Right ventricle myocardium superior (tissue), 1 donor: ENCODE data around the gene CCNI2. TPM values are rescaled to one million over a fixed set of nuclear protein-coding genes. Genes with fewer than 3 reads are reported as not detected.

Experiments used
- ATAC-seq: fragments of 200-7000 bp; cut with Tn5 transposase; one replicate; pipeline ENCODE4 v1.9.1; 2020; ENCODE audit warnings: mild to moderate bottlenecking; ENCODE audit not compliant: poor library complexity
- DNase-seq: peaks from one replicate; pipeline ENCODE4 v3.0.0-alpha.2; 2020
- intact Hi-C: fragments of 100-400 bp; cut with DNase I; formaldehyde crosslinking; loops from one replicate; pipeline ENCODE4 v1.11.2; 2022
- total RNA-seq: library from RNA; stranded (reverse); fragmentation: NEBNext Ultra II Directional; extraction: Animal tissue kit (Norgen Biotek cat#: 25700); gene quantifications from one replicate; pipeline ENCODE4 v1.2.1, GENCODE V29; 2021
- donor health status: DM: no; HTN: yes; CAD: no; lungs with severe emphysema.

Gene CCNI2
- total RNA-seq, 1 donor from 2014 or later = 0.08 TPM

DNA sequence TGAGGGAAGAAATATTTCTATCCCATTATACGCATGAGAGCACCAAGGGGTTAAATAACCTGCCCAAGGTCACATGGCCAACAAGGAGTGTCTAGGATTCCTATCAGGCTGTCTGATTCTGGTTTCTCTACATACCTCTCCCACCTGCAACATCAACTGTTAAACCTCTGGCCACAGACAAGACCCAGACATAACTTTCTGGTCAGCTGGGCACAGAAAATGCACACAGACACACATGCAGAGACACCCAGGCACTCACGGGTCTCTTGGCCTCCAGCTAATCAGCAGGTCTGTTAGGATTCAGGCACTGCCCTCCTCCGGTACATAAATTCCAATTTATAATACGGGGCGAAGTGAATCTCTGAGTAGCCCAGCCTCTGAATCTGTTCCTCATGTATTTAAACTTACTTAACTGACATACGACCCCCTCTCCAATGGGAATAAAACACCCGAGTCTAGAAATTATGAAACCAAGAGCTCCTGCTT is 28.3 kb downstream of the CCNI2 start:
- no peak for ATAC-seq
- DNase-seq = no peak
- intact Hi-C loops = no loop called here

DNA sequence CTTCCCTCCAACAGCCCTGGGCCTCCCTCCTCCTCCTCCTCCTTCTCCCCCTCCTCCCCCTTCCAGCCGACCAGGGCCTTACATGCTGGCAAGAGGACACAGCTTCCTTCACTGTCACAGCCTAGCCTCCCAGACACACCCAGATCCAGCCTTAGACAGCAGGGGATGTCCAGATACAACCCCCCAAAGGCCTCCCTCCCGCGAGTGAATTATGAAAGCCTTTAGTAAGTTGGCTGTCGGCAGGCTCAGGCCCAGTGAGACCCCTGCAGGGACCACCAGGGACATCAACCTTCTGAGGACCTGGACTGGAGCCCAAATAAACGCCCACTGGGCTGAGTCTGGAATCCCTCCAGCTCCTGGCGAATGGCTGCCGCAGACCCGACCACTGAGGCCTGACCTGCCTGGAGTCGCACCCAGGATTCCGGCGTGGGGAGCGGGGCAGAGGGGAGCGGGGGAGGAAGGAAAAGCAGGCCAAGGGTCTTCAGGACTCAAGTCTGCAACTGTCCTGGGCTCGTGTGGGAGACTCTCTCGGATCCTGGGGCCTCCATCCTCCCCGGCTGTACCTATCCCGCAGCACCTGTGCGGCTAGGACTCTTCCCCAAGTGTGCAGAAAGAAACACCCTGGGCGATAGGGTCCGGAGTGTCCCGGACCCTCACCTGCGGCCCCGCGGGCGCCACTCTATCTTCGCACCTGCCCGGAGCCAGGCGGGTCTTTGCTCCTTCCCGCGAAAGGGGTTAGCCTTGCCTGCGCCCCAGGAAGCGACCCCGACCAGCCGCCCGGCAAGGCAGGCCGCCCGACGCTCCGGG is 29.1 kb downstream of the CCNI2 start:
- ATAC-seq = peak; percentile 47
- no peak for DNase-seq
- intact Hi-C loops = no loop called here

- ATAC-seq = no peak
Measured at GRCh38 chr5:132776938-132777208, 29.6 kb downstream of the CCNI2 start.

GRCh38 chr5:132777209-132778069 is 30.2 kb downstream of the CCNI2 start, which contains the start of gene SEPTIN8:
Gene SEPTIN8 (minus strand): TSS chr5:132777239. CDS start chr5:132777137, 102 bp downstream.
- DNase-seq (peak; percentile 73), ATAC-seq (peak; percentile 68)
- intact Hi-C loops = no loop called here

More at GRCh38 chr5:132776938-132777208, 29.6 kb downstream of the CCNI2 start:
- intact Hi-C loops = no loop called here
- DNase-seq = no peak

DNA sequence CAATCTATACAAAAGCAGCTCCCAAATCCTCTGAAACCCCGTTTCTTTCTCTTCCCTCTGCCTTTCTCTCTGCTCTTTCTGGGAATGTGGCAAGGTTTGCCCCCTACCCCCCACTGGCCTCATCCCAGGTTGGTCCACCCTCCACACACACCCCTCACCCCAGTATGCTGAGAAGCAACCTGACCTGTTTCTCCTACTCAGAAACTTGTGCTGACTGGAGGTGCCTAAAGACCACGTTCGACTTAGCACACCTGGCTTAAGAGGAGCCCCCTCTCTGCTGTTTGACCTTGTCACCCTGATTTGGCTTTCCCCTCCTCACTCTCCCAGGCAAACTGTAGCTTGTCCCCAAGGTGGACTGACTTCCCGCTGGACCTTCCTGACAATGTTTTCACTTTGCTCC is 30.9 kb downstream of the CCNI2 start:
- no peak for ATAC-seq
- intact Hi-C loops = no loop called here

GRCh38 chr5:132778856-132779255 is 31.6 kb downstream of the CCNI2 start:
- intact Hi-C loops = no loop called here
- ATAC-seq (no peak), DNase-seq (no peak)

More for the DNA sequence above, 30.9 kb downstream of the CCNI2 start:
- no peak for DNase-seq

DNA sequence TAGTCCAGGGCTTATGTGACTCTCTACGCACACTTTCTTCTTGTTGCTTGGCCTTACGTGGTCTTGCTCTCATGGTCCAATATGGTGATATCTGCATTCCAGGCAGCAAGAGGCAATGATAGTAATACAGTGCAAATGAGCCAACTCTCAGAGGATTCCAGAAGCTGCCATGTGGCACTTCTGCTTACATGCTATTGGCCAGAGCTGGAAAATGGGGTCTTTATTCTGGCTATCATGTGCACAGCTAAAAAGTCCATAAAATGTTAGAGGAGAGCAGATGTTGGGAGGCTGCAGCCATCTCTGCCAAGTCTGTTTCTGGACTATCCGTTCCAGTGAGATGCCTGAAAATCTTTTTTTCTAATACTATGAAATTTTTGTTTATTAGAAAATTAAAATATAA is 32.7 kb downstream of the CCNI2 start:
- DNase-seq (no peak), ATAC-seq (no peak)
- intact Hi-C loops = no loop called here

DNA sequence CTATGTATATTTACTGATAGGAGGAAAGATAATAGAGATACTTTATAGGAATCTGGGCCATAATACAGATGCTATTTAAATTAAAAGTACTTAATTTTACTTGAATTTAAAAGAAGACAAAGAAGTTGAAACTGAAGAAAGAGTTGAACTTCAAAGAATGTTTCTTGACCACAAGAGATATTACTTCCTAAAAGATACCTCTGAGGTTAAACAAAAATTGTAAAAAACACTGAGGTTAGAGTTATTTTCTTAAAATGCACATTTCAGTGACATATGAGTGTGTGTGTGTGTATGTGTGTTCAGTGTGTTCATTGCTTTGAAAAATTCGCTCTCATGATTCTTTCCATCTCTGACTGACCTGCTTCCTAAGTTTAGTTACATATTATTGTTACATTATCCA is 33.4 kb downstream of the CCNI2 start:
- DNase-seq (no peak), ATAC-seq (no peak)
- intact Hi-C loops = no loop called here

DNA sequence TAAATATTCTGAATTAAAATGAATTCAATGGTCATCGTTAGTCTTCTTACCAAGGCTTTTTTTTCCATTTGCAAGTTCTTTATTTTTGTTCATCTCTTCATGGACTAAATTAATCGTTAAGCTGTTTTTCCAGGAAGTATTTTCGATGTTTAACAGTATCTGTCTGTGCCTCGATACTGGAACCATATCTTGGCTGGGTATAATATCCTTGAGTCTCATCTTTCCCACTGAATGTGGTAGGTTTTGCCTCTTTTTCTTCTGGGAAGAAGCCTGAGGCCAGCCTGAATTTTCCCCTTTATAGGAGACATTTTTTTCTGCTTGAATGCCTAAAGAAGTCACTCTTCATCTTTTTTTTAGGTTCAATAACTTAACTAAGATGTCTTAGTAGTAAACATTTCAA is 33.8 kb downstream of the CCNI2 start:
- intact Hi-C loops = no loop called here
- no peak for DNase-seq
- no peak for ATAC-seq

GRCh38 chr5:132782101-132782500 is 34.9 kb downstream of the CCNI2 start:
- no peak for DNase-seq
- intact Hi-C loops = no loop called here
- no peak for ATAC-seq

GRCh38 chr5:132785365-132785764 is 38.1 kb downstream of the CCNI2 start:
- ATAC-seq (no peak), DNase-seq (no peak)
- intact Hi-C loops = no loop called here

GRCh38 chr5:132785864-132786263 is 38.6 kb downstream of the CCNI2 start:
- intact Hi-C loops = no loop called here
- no peak for DNase-seq
- ATAC-seq = no peak

GRCh38 chr5:132787076-132787475 is 39.9 kb downstream of the CCNI2 start:
- ATAC-seq (no peak), DNase-seq (no peak)
- intact Hi-C loops = no loop called here

DNA sequence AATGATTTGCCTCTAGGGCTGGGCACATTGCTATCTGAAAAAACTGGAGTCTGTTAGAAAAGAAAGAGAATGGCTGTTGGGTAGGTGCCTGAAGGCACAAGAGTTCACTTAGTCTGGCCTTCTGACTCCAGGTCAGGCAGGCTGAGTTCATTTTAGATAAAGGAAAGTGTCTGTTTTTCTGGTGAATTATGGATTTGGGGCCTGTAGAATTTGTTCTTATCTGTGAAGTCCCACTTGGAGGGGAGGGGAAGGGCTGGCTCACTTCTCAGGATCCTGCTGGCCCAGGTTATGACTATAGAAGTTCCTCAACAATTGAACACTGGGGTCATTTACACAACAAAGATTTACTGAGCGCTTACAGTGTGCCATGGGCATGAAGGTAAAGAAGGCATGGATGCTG is 41.3 kb downstream of the CCNI2 start:
- intact Hi-C loops = no loop called here
- no peak for DNase-seq
- no peak for ATAC-seq

DNA sequence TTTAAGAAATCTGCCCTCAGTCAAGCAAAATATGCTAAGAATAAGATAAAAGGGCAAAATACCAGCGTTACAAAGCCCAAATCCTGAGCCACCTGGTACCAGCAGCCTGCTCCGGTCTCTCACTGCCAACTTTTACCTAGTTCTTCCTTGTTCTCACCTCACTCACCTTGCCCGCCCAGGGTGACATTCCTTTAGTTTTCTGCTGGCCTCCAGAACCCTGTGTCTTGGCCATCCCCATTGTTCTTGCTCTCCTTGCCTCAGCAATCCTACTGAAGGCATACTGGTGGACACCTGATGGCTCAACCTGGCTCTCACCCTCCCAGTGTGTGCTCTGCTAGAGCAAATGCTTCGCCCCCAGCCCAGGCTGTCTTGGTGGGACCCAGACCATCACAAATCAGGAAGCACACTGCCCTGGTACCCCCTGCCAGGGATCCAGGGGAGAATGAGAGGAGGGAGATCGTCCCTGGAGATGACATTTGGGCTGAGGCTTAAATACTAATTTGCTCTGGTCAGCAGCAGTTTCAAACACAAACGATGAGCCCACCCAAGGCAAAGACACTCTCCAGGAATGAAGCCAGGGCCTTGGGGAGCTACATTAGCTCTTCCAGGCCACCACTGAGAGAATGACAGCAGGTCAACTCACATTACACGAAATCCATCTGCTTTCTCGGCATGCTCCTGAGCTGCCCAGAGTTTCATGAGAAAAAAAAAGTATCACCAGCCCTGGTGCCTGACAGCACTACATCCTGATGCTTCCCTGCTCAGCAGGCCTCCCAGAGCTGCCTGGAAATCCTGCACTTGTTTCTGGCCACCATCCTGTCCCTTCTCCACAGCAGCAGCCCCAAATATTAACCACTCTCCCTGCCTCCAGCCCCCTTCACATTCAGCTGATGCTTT is 42.0 kb downstream of the CCNI2 start:
- intact Hi-C loops = no loop called here
- ATAC-seq (no peak), DNase-seq (no peak)

- intact Hi-C loops = no loop called here
- DNase-seq (no peak), ATAC-seq (peak; percentile 51)
Measured at GRCh38 chr5:132790201-132790865, 43.1 kb downstream of the CCNI2 start.

DNA sequence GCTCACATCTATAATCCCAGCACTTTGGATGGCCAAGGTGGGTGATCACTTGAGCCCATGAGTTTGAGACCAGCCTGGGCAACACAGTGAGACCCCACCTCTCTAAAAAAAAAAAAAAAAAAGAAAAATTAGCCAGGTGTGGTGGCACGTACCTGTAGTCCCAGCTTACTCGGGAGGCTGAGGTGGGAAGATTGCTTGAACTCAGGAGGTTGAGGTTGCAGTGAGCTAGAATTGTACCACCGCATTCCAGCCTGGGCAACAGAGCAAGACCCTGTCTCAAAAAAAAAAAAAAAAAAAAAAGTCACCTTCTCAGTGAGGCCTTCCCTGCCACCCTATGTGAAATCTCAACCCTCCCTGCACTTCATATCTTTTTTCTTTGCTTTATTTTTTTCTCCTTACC is 43.8 kb downstream of the CCNI2 start:
- intact Hi-C loops = no loop called here
- no peak for DNase-seq
- ATAC-seq = no peak

DNA sequence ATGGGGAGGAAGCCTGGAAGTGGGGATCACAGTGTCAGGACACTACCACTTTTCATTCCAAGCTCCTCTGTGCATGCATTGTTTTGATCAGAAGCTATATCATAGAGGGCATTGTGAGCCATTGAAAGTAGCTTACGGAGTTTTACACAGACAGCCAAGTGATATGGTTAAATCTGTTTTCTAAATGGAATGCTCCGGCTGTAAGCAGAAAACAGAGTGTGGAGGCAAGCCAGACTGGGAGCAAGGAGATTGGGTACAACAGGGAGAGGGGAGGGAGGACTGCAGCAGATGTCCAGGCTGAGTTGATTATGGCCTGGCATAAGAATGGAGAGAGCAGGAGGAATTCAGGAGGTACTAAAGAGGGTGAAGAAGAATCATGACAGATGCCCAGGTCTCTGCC is 50.4 kb downstream of the CCNI2 start:
- no peak for ATAC-seq
- no peak for DNase-seq
- intact Hi-C loops = no loop called here
